Transverse colon (tissue), 3 donors: ENCODE results near the gene TM9SF3.

ENCODE experiments used
- CTCF ChIP-seq, 5 experiments: fragments of 200-600 bp in 3 of 5; fragments of 450-650 bp in 2 of 5; sonication (generic) in 3 of 5; IDR thresholded peaks; 1 replicate in 2 of 5; 2 replicates in 3 of 5; pipeline ENCODE4 v1.5.1; 2016 to 2017; ENCODE audit warnings: antibody characterized with exemption in 5 of 5, inconsistent platforms in 3 of 5, mild to moderate bottlenecking in 2 of 5, moderate library complexity in 1 of 5
- POLR2A ChIP-seq: fragments of 450-650 bp; IDR thresholded peaks from one replicate; pipeline ENCODE4 v1.6.1; 2016; ENCODE audit warnings: antibody characterized with exemption, mild to moderate bottlenecking, moderate library complexity

- TF ChIP-seq CTCF (IDR thresholded peaks at IDR 0.05) (no peak), POLR2A (no peak)
Observed at GRCh38 chr10:96570983-96571964, 15.5 kb downstream of the TM9SF3 start.
